ENCODE results near the gene BAZ2B.

DNA sequence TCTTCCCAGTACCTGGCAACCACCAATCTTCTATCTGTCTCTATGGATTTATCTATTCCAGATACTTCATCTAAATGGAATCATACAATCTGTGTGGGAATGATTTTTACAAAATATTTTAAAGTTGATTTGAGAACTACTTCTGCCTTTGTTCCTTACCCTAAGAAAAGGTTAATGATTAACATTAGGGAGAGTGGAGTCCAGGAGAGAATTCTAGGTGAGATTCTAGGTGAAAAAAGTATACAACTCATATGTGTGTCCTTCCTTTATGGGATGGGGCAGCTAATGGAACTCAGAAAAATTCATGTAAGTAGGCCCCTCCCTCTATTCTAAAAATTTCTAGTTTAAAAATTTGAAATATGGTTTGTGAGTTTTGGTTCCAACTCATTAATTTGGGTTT, 293.9 kb downstream of the BAZ2B start:
- TF ChIP-seq EP300 (IDR thresholded peaks at IDR 0.05) (no peak), POLR2AphosphoS5 (IDR thresholded peaks at IDR 0.05) (no peak), POLR2A (IDR thresholded peaks at IDR 0.05) (no peak)
- TF ChIP-seq, protein P1, sequence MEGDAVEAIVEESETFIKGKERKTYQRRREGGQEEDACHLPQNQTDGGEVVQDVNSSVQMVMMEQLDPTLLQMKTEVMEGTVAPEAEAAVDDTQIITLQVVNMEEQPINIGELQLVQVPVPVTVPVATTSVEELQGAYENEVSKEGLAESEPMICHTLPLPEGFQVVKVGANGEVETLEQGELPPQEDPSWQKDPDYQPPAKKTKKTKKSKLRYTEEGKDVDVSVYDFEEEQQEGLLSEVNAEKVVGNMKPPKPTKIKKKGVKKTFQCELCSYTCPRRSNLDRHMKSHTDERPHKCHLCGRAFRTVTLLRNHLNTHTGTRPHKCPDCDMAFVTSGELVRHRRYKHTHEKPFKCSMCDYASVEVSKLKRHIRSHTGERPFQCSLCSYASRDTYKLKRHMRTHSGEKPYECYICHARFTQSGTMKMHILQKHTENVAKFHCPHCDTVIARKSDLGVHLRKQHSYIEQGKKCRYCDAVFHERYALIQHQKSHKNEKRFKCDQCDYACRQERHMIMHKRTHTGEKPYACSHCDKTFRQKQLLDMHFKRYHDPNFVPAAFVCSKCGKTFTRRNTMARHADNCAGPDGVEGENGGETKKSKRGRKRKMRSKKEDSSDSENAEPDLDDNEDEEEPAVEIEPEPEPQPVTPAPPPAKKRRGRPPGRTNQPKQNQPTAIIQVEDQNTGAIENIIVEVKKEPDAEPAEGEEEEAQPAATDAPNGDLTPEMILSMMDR (IDR thresholded peaks at IDR 0.05), result no peak

All from sigmoid colon (tissue), 4 donors.